ENCODE results near the gene DNAJA4.

DNA sequence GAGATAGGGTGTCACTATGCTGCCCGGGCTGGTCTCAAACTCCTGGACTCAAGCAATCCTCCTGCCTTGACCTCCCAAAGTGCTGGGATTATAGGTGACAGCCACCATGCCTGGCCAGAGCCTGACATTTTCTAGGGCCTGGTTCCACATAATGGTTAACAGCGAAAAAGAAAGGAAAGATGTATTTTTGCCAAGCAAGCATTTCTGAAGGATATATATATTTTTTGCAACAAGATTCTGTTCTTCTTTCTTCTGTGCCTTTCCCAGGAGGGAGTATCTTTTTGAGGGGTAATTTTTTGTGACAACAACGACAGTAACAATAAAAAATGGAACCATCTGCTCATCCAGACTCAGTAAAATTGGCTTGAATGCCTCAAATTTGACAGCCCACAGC, 8.3 kb upstream of the DNAJA4 start:
- no peak for TF ChIP-seq EZH2phosphoT487 (IDR thresholded peaks at IDR 0.05; ENCODE audit: borderline replicate concordance)
- TF ChIP-seq, protein P1, sequence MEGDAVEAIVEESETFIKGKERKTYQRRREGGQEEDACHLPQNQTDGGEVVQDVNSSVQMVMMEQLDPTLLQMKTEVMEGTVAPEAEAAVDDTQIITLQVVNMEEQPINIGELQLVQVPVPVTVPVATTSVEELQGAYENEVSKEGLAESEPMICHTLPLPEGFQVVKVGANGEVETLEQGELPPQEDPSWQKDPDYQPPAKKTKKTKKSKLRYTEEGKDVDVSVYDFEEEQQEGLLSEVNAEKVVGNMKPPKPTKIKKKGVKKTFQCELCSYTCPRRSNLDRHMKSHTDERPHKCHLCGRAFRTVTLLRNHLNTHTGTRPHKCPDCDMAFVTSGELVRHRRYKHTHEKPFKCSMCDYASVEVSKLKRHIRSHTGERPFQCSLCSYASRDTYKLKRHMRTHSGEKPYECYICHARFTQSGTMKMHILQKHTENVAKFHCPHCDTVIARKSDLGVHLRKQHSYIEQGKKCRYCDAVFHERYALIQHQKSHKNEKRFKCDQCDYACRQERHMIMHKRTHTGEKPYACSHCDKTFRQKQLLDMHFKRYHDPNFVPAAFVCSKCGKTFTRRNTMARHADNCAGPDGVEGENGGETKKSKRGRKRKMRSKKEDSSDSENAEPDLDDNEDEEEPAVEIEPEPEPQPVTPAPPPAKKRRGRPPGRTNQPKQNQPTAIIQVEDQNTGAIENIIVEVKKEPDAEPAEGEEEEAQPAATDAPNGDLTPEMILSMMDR (conservative IDR thresholded peaks at IDR 0.05; ENCODE audit: low read length), result no peak

Data from Loucy (cell line).